ENCODE data around the gene GATA6. TPM values are rescaled to one million over a fixed set of nuclear protein-coding genes. Genes with fewer than 3 reads are reported as not detected.

The GATA6 gene
- total and polyA plus RNA-seq, 2 donors (not counting 1 experiment from before 2014, with no cell fraction given), result 1.4 to 6.3 TPM

- H3K36me3 ChIP-seq (ENCODE audit: control insufficient read depth, insufficient read depth, low read length), result no peaks in the 10 kb centered on the region
- no peaks in the 10 kb centered on the region for H3K9me3 ChIP-seq (ENCODE audit: control insufficient read depth, insufficient read depth, low read depth, low read length)
- no peaks in the 10 kb centered on the region for H3K27me3 ChIP-seq (ENCODE audit: control insufficient read depth, insufficient read depth, low read length)
- no peak overlapping the region for H3K4me2 ChIP-seq (ENCODE audit: extremely low read depth, insufficient read depth, low read length)
- no peak overlapping the region for H2AFZ ChIP-seq (ENCODE audit: low read length)
- DNase-seq (ENCODE audit: low read depth in 2 of 2), result peak; percentile 39 to 83
- H3K27ac ChIP-seq (ENCODE audit: insufficient read depth, low read length), result no peak overlapping the region
- TF ChIP-seq EZH2 (IDR thresholded peaks at IDR 0.05; ENCODE audit: low read length, missing control alignments) (no peak), CTCF (conservative IDR thresholded peaks at IDR 0.05 in 1 of 2, IDR thresholded peaks at IDR 0.05 in 1 of 2; ENCODE audit: low read depth in 1 of 2, low read length in 2 of 2) (no peak)
- H3K9ac ChIP-seq (ENCODE audit: insufficient read depth, low read length), result no peak overlapping the region
- H3K4me1 ChIP-seq (ENCODE audit: control insufficient read depth, extremely low read depth, insufficient read depth, low read length), result no peaks in the 10 kb centered on the region
- H4K20me1 ChIP-seq (ENCODE audit: control insufficient read depth, extremely low read depth, insufficient read depth, low read length), result no peaks in the 10 kb centered on the region
- no peaks in the 10 kb centered on the region for H3K79me2 ChIP-seq (ENCODE audit: control insufficient read depth, insufficient read depth, low read length)
- no peak overlapping the region for H3K4me3 ChIP-seq (replicated peaks in 1 of 4; ENCODE audit: control extremely low read depth in 1 of 4, insufficient read depth in 1 of 4, low read depth in 3 of 4, low read length in 4 of 4)
Measured at GRCh38 chr18:22210311-22210754, 40.9 kb downstream of the GATA6 start.

GRCh38 chr18:22211657-22212056 lies 42.3 kb downstream of the GATA6 start:
- DNase-seq (ENCODE audit: low read depth in 2 of 2), result peak in 1 of 2 donors; percentile 56
- no peaks in the 10 kb centered on the region for H3K9me3 ChIP-seq (ENCODE audit: control insufficient read depth, insufficient read depth, low read depth, low read length)
- no peak overlapping the region for H3K4me2 ChIP-seq (ENCODE audit: extremely low read depth, insufficient read depth, low read length)
- no peak overlapping the region for H3K4me3 ChIP-seq (replicated peaks in 1 of 4; ENCODE audit: control extremely low read depth in 1 of 4, insufficient read depth in 1 of 4, low read depth in 3 of 4, low read length in 4 of 4)
- H4K20me1 ChIP-seq (ENCODE audit: control insufficient read depth, extremely low read depth, insufficient read depth, low read length), result no peaks in the 10 kb centered on the region
- no peak overlapping the region for H3K27ac ChIP-seq (ENCODE audit: insufficient read depth, low read length)
- H3K36me3 ChIP-seq (ENCODE audit: control insufficient read depth, insufficient read depth, low read length), result no peaks in the 10 kb centered on the region
- no peaks in the 10 kb centered on the region for H3K27me3 ChIP-seq (ENCODE audit: control insufficient read depth, insufficient read depth, low read length)
- no peaks in the 10 kb centered on the region for H3K4me1 ChIP-seq (ENCODE audit: control insufficient read depth, extremely low read depth, insufficient read depth, low read length)
- no peaks in the 10 kb centered on the region for H3K79me2 ChIP-seq (ENCODE audit: control insufficient read depth, insufficient read depth, low read length)
- no peak overlapping the region for H3K9ac ChIP-seq (ENCODE audit: insufficient read depth, low read length)
- TF ChIP-seq EZH2 (IDR thresholded peaks at IDR 0.05; ENCODE audit: low read length, missing control alignments), result no peak
- TF ChIP-seq CTCF (conservative IDR thresholded peaks at IDR 0.05 in 1 of 2, IDR thresholded peaks at IDR 0.05 in 1 of 2; ENCODE audit: low read depth in 1 of 2, low read length in 2 of 2), result no peak
- H2AFZ ChIP-seq (ENCODE audit: low read length), result no peak overlapping the region

- H3K27ac ChIP-seq (ENCODE audit: insufficient read depth, low read length), result no peak overlapping the region
- peak in 1 of 2 donors; percentile 66 for DNase-seq (ENCODE audit: low read depth in 2 of 2)
- no peak overlapping the region for H3K9ac ChIP-seq (ENCODE audit: insufficient read depth, low read length)
- H3K4me3 ChIP-seq (replicated peaks in 1 of 4; ENCODE audit: control extremely low read depth in 1 of 4, insufficient read depth in 1 of 4, low read depth in 3 of 4, low read length in 4 of 4), result no peak overlapping the region
- no peaks in the 10 kb centered on the region for H3K9me3 ChIP-seq (ENCODE audit: control insufficient read depth, insufficient read depth, low read depth, low read length)
- no peak overlapping the region for H3K4me2 ChIP-seq (ENCODE audit: extremely low read depth, insufficient read depth, low read length)
- H3K27me3 ChIP-seq (ENCODE audit: control insufficient read depth, insufficient read depth, low read length), result no peaks in the 10 kb centered on the region
- TF ChIP-seq CTCF (conservative IDR thresholded peaks at IDR 0.05 in 1 of 2, IDR thresholded peaks at IDR 0.05 in 1 of 2; ENCODE audit: low read depth in 1 of 2, low read length in 2 of 2), result no peak
- TF ChIP-seq EZH2 (IDR thresholded peaks at IDR 0.05; ENCODE audit: low read length, missing control alignments), result no peak
- H3K4me1 ChIP-seq (ENCODE audit: control insufficient read depth, extremely low read depth, insufficient read depth, low read length), result no peaks in the 10 kb centered on the region
- H4K20me1 ChIP-seq (ENCODE audit: control insufficient read depth, extremely low read depth, insufficient read depth, low read length), result no peaks in the 10 kb centered on the region
- H3K36me3 ChIP-seq (ENCODE audit: control insufficient read depth, insufficient read depth, low read length), result no peaks in the 10 kb centered on the region
- H2AFZ ChIP-seq (ENCODE audit: low read length), result no peak overlapping the region
- H3K79me2 ChIP-seq (ENCODE audit: control insufficient read depth, insufficient read depth, low read length), result no peaks in the 10 kb centered on the region
Measured at GRCh38 chr18:22213333-22213973, 44.1 kb downstream of the GATA6 start.
